ENCODE measurements around the gene FNDC3A.
"Not testable (repeated sequence)": the region's sequence is repeated elsewhere in the genome, so short reads cannot be mapped to it uniquely, and the experiment has no call there.

FNDC3A gene

DNA sequence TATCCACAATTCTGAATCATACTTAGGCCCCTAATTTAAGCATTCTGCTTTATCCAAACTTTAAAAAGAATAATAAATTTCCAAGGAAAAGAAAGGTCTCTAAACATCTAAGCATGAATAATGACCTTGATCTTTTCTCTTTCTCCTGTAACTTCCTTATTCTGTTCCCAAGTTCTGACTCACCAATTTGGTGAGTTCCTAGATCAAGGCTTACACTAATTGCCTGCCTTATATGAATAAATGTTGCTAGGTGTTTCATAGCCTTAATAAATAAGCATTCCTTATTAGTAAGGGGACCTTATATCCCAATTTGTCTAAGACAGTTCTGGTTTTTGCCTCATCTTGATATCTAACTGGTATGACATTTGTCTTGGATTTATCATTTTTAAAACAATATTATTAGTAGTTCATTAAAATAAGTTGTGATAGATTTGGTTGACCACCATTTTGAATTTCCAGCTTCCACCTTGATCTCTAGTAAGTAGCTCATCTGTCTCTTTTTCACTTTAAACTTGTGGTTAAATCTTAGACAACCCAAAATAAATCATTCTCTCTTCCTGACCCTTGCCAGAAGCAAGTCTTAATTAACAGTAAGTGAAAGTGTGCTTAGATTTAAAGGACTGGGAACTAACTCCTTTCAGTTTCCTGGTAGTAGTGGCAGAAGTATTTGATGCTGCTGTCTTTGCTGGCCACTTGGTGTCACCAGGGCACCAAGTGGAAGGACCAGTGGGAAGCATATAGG lies 123.2 kb downstream of the FNDC3A start:
- peaks cover 11% of the 10 kb centered on the region for H3K4me1 ChIP-seq (ENCODE audit: insufficient read depth, low read length)
- H3K27ac ChIP-seq (ENCODE audit: low read depth, low read length) = no peak overlapping the region
- H3K27me3 ChIP-seq (ENCODE audit: control insufficient read depth in 1 of 2, insufficient read depth in 2 of 2, low read length in 2 of 2) = no peaks in the 10 kb centered on the region
- H3K36me3 ChIP-seq (ENCODE audit: insufficient read depth, low read length) = no peaks in the 10 kb centered on the region
- H3K9me3 ChIP-seq (ENCODE audit: low read length) = no peaks in the 10 kb centered on the region
- no peak overlapping the region for H3K4me3 ChIP-seq (ENCODE audit: low read depth in 1 of 2, low read length in 2 of 2)
- no peak overlapping the region for H3K9ac ChIP-seq (ENCODE audit: low read length)

GRCh38 chr13:49099513-49099877 lies 123.8 kb downstream of the FNDC3A start:
- no peak overlapping the region for H3K4me3 ChIP-seq (ENCODE audit: low read depth in 1 of 2, low read length in 2 of 2)
- H3K9ac ChIP-seq (ENCODE audit: low read length) = no peak overlapping the region
- H3K4me1 ChIP-seq (ENCODE audit: insufficient read depth, low read length) = peaks cover 11% of the 10 kb centered on the region
- H3K27me3 ChIP-seq (ENCODE audit: control insufficient read depth in 1 of 2, insufficient read depth in 2 of 2, low read length in 2 of 2) = no peaks in the 10 kb centered on the region
- H3K9me3 ChIP-seq (ENCODE audit: low read length) = no peaks in the 10 kb centered on the region
- no peak overlapping the region for H3K27ac ChIP-seq (ENCODE audit: low read depth, low read length)
- H3K36me3 ChIP-seq (ENCODE audit: insufficient read depth, low read length) = no peaks in the 10 kb centered on the region

DNA sequence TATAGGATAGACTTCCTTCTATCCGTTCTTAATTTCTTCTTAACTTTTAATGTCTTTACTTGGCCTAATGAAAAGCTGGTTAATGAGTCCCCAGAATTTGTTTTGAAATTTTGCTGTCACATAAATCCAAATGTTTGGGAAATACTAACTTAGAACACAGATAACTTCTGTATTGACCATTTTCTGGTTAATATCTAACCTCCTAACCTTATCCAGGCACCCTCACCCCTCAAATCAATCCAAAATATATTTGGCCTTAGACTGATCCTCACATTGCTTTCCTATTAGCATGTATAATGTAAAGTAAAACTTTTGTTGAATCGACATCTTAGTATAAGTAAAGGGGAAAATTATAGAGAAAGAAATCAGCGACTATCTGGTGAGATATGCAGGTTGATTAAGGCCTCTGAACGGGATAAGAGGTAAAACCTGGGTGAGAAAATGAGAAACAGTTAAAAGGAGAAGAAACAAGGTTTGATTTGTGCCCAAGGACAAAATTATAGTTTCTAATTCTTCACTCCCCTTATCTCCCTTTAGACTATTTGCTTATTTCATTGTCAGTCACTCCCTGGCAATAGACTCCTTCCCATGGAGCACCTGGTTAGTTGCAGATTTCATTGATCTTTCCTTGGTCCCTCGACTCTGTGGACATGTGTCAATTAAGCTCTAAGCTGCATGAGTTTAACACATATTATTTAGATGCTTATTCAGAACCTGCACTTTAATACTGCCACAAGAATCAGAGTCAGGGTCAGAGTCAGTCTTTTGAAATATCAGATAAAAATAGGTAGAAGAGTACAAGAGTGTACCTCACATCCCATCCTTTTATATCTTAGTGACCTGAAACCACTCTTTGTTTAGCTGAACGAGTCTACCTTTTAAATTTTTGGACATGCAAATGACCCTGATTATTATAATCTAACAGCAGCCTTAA lies 125.2 kb downstream of the FNDC3A start:
- Histone ChIP-seq H3K9ac (ENCODE audit: low read length) (no peak overlapping the region), H3K4me3 (ENCODE audit: low read depth in 1 of 2, low read length in 2 of 2) (no peak overlapping the region), H3K27ac (ENCODE audit: low read depth, low read length) (no peak overlapping the region), H3K27me3 (ENCODE audit: control insufficient read depth in 1 of 2, insufficient read depth in 2 of 2, low read length in 2 of 2) (no peaks in the 10 kb centered on the region), H3K36me3 (ENCODE audit: insufficient read depth, low read length) (no peaks in the 10 kb centered on the region), H3K9me3 (ENCODE audit: low read length) (no peaks in the 10 kb centered on the region), H3K4me1 (ENCODE audit: insufficient read depth, low read length) (peaks cover 11% of the 10 kb centered on the region)

DNA sequence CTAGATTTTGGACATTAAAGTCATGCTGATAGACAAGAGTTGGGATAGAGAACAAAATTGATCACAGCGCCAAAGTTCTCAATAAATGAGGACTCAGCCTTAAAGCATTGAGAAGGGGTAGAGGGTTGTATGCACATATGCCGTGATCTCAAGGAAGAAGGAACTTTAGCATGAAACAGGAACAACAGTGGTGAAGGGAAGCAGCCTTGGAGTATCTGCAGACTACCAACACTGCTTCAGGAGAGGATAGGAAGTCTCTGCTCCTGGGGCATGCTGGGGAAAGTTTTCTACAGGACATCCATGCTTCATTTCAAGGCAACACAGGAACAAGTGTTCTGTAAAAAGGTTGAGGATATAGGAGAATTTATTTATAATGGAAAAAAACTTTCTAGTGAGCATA lies 132.5 kb downstream of the FNDC3A start:
- no peak overlapping the region for H3K4me3 ChIP-seq (ENCODE audit: low read depth in 1 of 2, low read length in 2 of 2)

GRCh38 chr13:49110122-49110912 lies 134.6 kb downstream of the FNDC3A start:
- Histone ChIP-seq H3K9ac (ENCODE audit: low read length) (peak overlapping the region; percentile 60), H3K36me3 (ENCODE audit: insufficient read depth, low read length) (no peaks in the 10 kb centered on the region), H3K4me3 (ENCODE audit: low read depth in 1 of 2, low read length in 2 of 2) (peak overlapping the region; percentile 50 to 71), H3K27me3 (ENCODE audit: control insufficient read depth in 1 of 2, insufficient read depth in 2 of 2, low read length in 2 of 2) (no peaks in the 10 kb centered on the region), H3K27ac (ENCODE audit: low read depth, low read length) (peak overlapping the region; percentile 45), H3K9me3 (ENCODE audit: low read length) (no peaks in the 10 kb centered on the region), H3K4me1 (ENCODE audit: insufficient read depth, low read length) (peaks cover 29% of the 10 kb centered on the region)

More for the DNA sequence above, 132.5 kb downstream of the FNDC3A start:
- Histone ChIP-seq H3K9me3 (ENCODE audit: low read length) (no peaks in the 10 kb centered on the region), H3K27ac (ENCODE audit: low read depth, low read length) (no peak overlapping the region), H3K9ac (ENCODE audit: low read length) (no peak overlapping the region), H3K27me3 (ENCODE audit: control insufficient read depth in 1 of 2, insufficient read depth in 2 of 2, low read length in 2 of 2) (no peaks in the 10 kb centered on the region), H3K4me1 (ENCODE audit: insufficient read depth, low read length) (peaks cover 24% of the 10 kb centered on the region), H3K36me3 (ENCODE audit: insufficient read depth, low read length) (no peaks in the 10 kb centered on the region)

- Histone ChIP-seq H3K36me3 (ENCODE audit: insufficient read depth, low read length) (peaks cover 4% of the 10 kb centered on the region), H3K27me3 (ENCODE audit: control insufficient read depth in 1 of 2, insufficient read depth in 2 of 2, low read length in 2 of 2) (no peaks in the 10 kb centered on the region), H3K9ac (ENCODE audit: low read length) (no peak overlapping the region), H3K4me3 (ENCODE audit: low read depth in 1 of 2, low read length in 2 of 2) (peak overlapping the region; percentile 50 to 71), H3K27ac (ENCODE audit: low read depth, low read length) (no peak overlapping the region), H3K4me1 (ENCODE audit: insufficient read depth, low read length) (peaks cover 29% of the 10 kb centered on the region), H3K9me3 (ENCODE audit: low read length) (no peaks in the 10 kb centered on the region)
Measured at GRCh38 chr13:49110913-49111170, 135.1 kb downstream of the FNDC3A start.

GRCh38 chr13:49112782-49113525 lies 137.2 kb downstream of the FNDC3A start:
- Histone ChIP-seq H3K9me3 (ENCODE audit: low read length) (no peaks in the 10 kb centered on the region), H3K4me1 (ENCODE audit: insufficient read depth, low read length) (peaks cover 29% of the 10 kb centered on the region), H3K36me3 (ENCODE audit: insufficient read depth, low read length) (peaks cover 14% of the 10 kb centered on the region), H3K27ac (ENCODE audit: low read depth, low read length) (no peak overlapping the region), H3K9ac (ENCODE audit: low read length) (no peak overlapping the region), H3K27me3 (ENCODE audit: control insufficient read depth in 1 of 2, insufficient read depth in 2 of 2, low read length in 2 of 2) (no peaks in the 10 kb centered on the region), H3K4me3 (ENCODE audit: low read depth in 1 of 2, low read length in 2 of 2) (no peak overlapping the region)

GRCh38 chr13:49113526-49114286 lies 138.0 kb downstream of the FNDC3A start:
- Histone ChIP-seq H3K36me3 (ENCODE audit: insufficient read depth, low read length) (peaks cover 22% of the 10 kb centered on the region), H3K27me3 (ENCODE audit: control insufficient read depth in 1 of 2, insufficient read depth in 2 of 2, low read length in 2 of 2) (no peaks in the 10 kb centered on the region), H3K9me3 (ENCODE audit: low read length) (no peaks in the 10 kb centered on the region), H3K4me1 (ENCODE audit: insufficient read depth, low read length) (peaks cover 29% of the 10 kb centered on the region), H3K4me3 (ENCODE audit: low read depth in 1 of 2, low read length in 2 of 2) (no peak overlapping the region), H3K9ac (ENCODE audit: low read length) (no peak overlapping the region), H3K27ac (ENCODE audit: low read depth, low read length) (no peak overlapping the region)

DNA sequence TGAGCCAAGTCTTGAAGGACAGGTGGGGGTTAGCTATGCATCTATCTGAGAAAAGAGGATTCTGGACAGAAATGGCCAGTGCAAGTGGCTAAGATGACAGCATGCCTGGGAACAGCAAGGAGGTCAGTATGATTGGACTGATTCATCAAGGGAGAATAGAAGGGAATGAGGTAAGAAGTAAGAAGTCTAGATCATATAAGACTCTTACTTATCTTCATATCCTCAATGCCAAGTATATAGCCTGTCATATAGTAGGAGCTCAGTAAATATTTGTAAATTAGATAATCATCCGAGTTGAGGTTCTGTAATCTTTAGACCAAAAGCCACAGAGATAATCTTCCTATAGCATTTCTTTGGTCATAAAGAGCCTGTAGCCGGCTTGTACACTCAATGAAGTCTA lies 141.2 kb downstream of the FNDC3A start:
- Histone ChIP-seq H3K27ac (ENCODE audit: low read depth, low read length) (no peak overlapping the region), H3K9ac (ENCODE audit: low read length) (no peak overlapping the region), H3K4me3 (ENCODE audit: low read depth in 1 of 2, low read length in 2 of 2) (no peak overlapping the region), H3K36me3 (ENCODE audit: insufficient read depth, low read length) (peaks cover 24% of the 10 kb centered on the region), H3K27me3 (ENCODE audit: control insufficient read depth in 1 of 2, insufficient read depth in 2 of 2, low read length in 2 of 2) (no peaks in the 10 kb centered on the region), H3K4me1 (ENCODE audit: insufficient read depth, low read length) (peaks cover 18% of the 10 kb centered on the region), H3K9me3 (ENCODE audit: low read length) (no peaks in the 10 kb centered on the region)

DNA sequence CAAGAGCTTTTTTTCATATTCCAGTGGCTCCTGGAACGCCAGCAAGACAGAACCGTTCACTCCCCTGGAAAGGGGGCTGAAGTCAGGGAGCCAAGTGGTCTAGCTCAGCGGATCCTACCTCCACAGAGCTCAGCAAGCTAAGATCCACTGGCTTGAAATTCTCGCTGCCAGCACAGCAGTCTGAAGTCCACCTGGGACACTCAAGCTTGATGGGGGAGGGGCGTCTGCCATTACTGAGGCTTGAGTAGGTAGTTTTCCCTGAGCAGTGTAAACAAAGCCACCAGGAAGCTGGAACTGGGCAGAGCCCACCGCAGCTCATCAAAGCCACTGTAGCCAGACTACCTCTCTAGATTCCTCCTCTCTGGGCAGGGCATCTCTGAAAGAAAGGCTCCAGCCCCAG lies 142.7 kb downstream of the FNDC3A start:
- H3K4me1 ChIP-seq (ENCODE audit: insufficient read depth, low read length); H3K9me3 ChIP-seq (ENCODE audit: low read length); H3K27me3 ChIP-seq (ENCODE audit: control insufficient read depth in 1 of 2, insufficient read depth in 2 of 2, low read length in 2 of 2); H3K9ac ChIP-seq (ENCODE audit: low read length); H3K27ac ChIP-seq (ENCODE audit: low read depth, low read length); H3K4me3 ChIP-seq (ENCODE audit: low read depth in 1 of 2, low read length in 2 of 2): not testable (repeated sequence)
- H3K36me3 ChIP-seq (ENCODE audit: insufficient read depth, low read length) = peaks cover 24% of the 10 kb centered on the region
